GM18511 (cell line): Measurements from ENCODE around the gene PRR18.
"Not testable (repeated sequence)": the region's sequence is repeated elsewhere in the genome, so short reads cannot be mapped to it uniquely, and the experiment has no call there.

Experiments
- ATAC-seq: cut with Tn5 transposase; IDR thresholded peaks from one replicate; pipeline ENCODE4 v1.9.1; 2021; ENCODE audit warnings: mild to moderate bottlenecking, moderate library complexity; ENCODE audit not compliant: unreplicated experiment

The PRR18 gene

GRCh38 chr6:166308033-166308768 lies at the start of gene PRR18:
TSS of gene PRR18 (minus strand) at chr6:166308392. CDS start at chr6:166308142, 250 bp downstream.
- peak; percentile 60 for ATAC-seq

GRCh38 chr6:166355552-166355951 lies 47.4 kb upstream of the PRR18 start:
- ATAC-seq: no peak

GRCh38 chr6:166354965-166355364 lies 46.8 kb upstream of the PRR18 start:
- ATAC-seq: no peak

- ATAC-seq: no peak
Measured at GRCh38 chr6:166354143-166354542, 46.0 kb upstream of the PRR18 start.

- ATAC-seq: no peak
Measured at GRCh38 chr6:166353507-166353906, 45.3 kb upstream of the PRR18 start.

- no peak for ATAC-seq
Measured at GRCh38 chr6:166352923-166353322, 44.7 kb upstream of the PRR18 start.

- ATAC-seq: peak; percentile 89
Measured at GRCh38 chr6:166351715-166352285, 43.6 kb upstream of the PRR18 start.

- ATAC-seq: no peak
Measured at GRCh38 chr6:166348305-166348949, 40.2 kb upstream of the PRR18 start.

GRCh38 chr6:166346965-166347364 lies 38.8 kb upstream of the PRR18 start:
- no peak for ATAC-seq

GRCh38 chr6:166346449-166346848 lies 38.3 kb upstream of the PRR18 start:
- ATAC-seq: no peak

GRCh38 chr6:166345672-166346071 lies 37.5 kb upstream of the PRR18 start:
- not testable (repeated sequence) for ATAC-seq

GRCh38 chr6:166344921-166345320 lies 36.7 kb upstream of the PRR18 start:
- ATAC-seq: not testable (repeated sequence)

- ATAC-seq: no peak
Measured at GRCh38 chr6:166344240-166344639, 36.0 kb upstream of the PRR18 start.

GRCh38 chr6:166343150-166343487 lies 34.9 kb upstream of the PRR18 start:
- ATAC-seq: peak; percentile 41

- ATAC-seq: peak; percentile 91
Measured at GRCh38 chr6:166342349-166343149, 34.4 kb upstream of the PRR18 start, which contains the start of gene SFT2D1. TSS of gene SFT2D1 (minus strand) at chr6:166342545. CDS start at chr6:166342481, 64 bp downstream.

GRCh38 chr6:166341977-166342348 lies 33.8 kb upstream of the PRR18 start:
- ATAC-seq: no peak

GRCh38 chr6:166341464-166341863 lies 33.3 kb upstream of the PRR18 start:
- no peak for ATAC-seq

- ATAC-seq: no peak
Measured at GRCh38 chr6:166338854-166339253, 30.7 kb upstream of the PRR18 start.

GRCh38 chr6:166336847-166337246 lies 28.7 kb upstream of the PRR18 start:
- no peak for ATAC-seq

GRCh38 chr6:166335378-166336302 lies 27.4 kb upstream of the PRR18 start:
- peak; percentile 57 for ATAC-seq
